Right ventricle myocardium inferior (tissue), 1 donor: Measurements from ENCODE around the gene BCL6B. TPM values are rescaled to one million over a fixed set of nuclear protein-coding genes. Genes with fewer than 3 reads are reported as not detected.
"Not testable (repeated sequence)": the region's sequence is repeated elsewhere in the genome, so short reads cannot be mapped to it uniquely, and the experiment has no call there.

Experiments
- ATAC-seq: fragments of 200-7000 bp; cut with Tn5 transposase; one replicate; pipeline ENCODE4 v1.9.1; 2020; ENCODE audit warnings: mild to moderate bottlenecking, moderate library complexity
- DNase-seq: peaks from one replicate; pipeline ENCODE4 v3.0.0; 2021; ENCODE audit errors: missing footprints
- intact Hi-C: fragments of 100-400 bp; cut with DNase I; formaldehyde crosslinking; loops from one replicate; pipeline ENCODE4 v1.11.0; 2022
- long read RNA-seq: library from polyadenylated mRNA; unstranded; transcript quantifications from one replicate; pipeline ENCODE4 v2.0.0, GENCODE V29; 2021
- total RNA-seq: library from RNA; stranded (reverse); fragmentation: NEBNext Ultra II Directional; extraction: Animal tissue kit (Norgen Biotek cat#: 25700); gene quantifications from one replicate; pipeline ENCODE4 v1.2.1, GENCODE V29; 2021
- donor health status: DM: no; HTN: yes; CAD: no; lungs with severe emphysema.

BCL6B gene
- 14.0 TPM for total RNA-seq
- long read RNA-seq, partial matches to known transcripts = 3 of 6 reads
- long read RNA-seq, other reads (novel, unspliced or antisense) = 0 of 6 reads

DNA sequence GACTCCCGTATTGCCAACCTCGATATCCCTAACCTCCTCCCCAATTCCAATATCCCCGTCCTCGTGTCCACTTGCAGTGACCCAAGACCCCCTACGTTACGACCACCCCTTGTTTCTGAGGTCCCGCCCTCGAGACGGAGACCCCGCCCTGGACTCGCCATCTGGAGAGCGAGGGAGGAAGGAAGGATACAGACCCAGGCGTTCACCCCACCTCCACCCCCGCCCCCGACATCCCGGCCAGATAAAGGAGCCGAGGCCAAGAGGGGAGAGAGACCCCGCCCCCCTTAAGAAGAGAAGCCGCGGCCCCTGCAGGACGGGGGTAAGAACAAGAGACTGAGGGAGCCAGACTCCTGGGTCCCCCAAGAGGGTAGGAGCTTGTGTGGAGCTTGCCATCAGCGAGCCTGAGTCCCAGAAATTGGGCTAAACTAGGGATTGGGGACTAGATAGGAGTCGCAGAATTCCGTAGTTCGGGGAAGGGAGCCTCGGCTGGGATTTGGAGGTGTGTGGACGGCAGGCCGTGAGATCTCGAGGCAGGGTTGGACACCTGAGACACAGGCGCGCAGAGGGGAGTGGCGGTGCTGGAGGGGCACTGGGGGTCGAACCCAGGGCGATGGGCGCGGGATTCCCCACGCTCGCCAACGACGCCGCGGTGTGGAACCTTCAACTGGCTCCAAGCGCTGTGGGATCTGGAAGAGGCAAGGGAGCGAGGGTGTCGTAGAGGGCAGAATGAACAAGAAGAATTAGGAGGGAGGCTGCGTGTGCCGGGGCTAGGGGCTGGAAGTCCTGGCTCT lies at the start of gene BCL6B:
Gene BCL6B (plus strand): TSS at position 270 of the 791 bp plus-strand sequence. CDS start 622 bp downstream, outside the sequence.
- intact Hi-C loops = loop anchor here (5.0 kb wide), 1 partner anchor 111 kb away; no protein-coding TSS in a partner anchor
- no peak for DNase-seq
- no peak for ATAC-seq

GRCh38 chr17:6979440-6979839 lies 43.4 kb upstream of the BCL6B start:
- DNase-seq, ATAC-seq, intact Hi-C loops: not testable (repeated sequence)

DNA sequence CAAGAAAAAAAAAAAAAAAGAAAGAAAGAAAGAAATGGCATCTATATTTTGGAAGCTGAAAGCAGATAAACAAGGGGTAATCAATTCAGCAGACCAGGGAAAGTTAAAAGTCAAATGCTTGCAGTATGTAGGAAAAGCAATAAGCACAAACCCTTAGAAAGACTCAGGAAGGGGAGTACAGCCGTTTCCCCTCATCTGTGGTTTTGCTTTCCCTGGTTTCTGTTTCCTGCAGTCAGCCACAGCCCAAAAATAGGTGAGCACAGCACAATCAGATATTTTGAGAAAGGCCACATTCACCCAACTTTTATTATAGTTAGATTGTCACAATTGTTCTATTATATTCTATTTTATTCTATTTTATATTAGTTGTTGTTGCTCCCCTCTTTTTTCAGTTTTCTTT lies 41.4 kb upstream of the BCL6B start:
- intact Hi-C loops = no loop called here
- DNase-seq = no peak
- no peak for ATAC-seq

- DNase-seq (no peak), ATAC-seq (no peak)
- intact Hi-C loops = no loop called here
Measured at GRCh38 chr17:6985266-6985665, 37.6 kb upstream of the BCL6B start.

GRCh38 chr17:6986676-6987075 lies 36.2 kb upstream of the BCL6B start:
- no peak for DNase-seq
- intact Hi-C loops = no loop called here
- ATAC-seq = no peak

DNA sequence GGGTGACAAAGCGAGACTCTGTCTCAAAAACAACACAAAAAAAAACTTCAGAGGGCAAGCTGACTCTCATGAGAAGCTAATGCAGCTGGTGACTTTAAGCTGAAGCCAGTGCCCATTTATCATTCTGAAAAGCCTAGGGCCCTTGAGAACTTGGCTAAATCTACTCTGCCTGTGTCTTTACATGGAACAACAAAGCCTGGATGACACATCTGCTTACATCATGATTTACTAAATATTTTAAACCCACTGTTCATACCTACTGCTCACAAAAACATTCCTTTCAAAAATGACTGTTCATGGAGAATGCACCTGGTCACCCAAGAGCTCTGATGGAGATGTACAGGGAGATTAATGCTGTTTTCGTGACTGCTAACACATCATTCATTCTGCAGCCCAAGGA lies 33.1 kb upstream of the BCL6B start:
- no peak for ATAC-seq
- intact Hi-C loops = no loop called here

DNA sequence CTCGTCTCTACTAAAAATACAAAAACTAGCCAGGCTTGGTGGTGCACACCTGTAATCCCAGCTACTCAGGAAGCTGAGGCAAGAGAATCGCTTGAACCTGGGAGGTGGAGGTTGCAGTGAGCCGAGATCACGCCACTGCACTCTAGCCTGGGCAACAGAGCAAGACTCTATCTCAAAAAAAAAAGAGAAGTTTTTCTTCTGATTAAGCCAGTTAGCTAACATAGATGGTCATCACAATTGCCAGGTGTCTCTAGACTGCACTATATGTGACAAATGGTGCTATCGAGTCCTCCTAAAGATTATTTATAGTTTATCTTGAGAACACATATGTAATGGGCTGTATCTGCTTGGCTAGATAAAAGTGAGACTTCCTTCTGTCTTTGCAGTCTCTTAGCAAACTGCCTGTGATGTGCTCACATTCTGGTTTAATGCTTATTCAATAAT lies 29.2 kb upstream of the BCL6B start:
- ATAC-seq, intact Hi-C loops, DNase-seq: not testable (repeated sequence)

More for the DNA sequence above, 33.1 kb upstream of the BCL6B start:
- no peak for DNase-seq

DNA sequence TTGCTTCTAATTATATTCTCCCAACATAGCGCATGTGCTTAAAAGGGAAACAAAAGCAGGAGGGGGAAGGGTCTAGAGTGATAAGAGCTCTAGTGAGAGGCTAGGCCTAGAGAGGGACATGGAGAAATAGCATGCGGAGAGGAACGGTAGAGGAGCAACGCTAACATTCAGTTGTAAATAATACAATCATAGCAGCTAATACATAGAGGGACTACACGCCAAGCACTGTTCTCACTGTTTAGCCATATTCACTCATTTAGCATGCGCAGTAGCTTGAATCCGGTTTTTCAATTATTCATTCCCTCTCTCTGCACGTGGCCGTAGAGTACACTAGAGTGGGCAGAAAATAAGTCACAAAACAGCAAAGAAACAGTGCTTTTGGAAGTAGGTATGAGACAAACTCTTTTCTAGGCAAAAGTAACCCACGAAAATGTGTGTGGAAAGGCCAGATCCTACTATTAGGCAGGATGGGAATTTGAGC lies 28.7 kb upstream of the BCL6B start:
- ATAC-seq = no peak
- intact Hi-C loops = no loop called here
- no peak for DNase-seq

DNA sequence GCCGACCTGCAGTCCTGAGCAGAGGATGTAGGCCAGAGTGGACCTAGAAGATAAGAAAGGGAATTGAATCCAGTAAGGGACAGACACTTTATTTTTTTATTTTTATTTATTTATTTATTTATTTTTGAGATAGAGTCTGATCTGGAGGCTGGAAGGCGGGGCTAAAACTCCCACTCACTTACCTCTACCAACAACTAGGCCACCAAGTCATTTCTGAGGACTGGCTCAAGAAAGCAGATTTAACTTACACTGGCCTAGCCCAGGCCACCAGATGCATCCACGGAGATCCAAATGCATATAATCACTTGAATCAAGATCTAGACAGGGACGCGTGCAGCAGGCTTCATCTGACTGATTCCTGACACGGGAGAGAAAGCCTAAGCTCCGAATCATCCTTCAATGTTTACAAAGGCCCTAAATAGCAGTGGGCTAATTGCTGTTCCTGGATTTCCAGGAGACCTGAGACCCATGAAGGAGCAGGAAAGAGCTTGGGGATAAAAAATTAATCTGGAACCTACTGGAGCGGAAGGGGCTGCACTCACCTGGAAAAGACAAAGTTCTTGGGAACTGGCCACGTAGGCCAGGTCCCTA lies 28.1 kb upstream of the BCL6B start:
- intact Hi-C loops = no loop called here
- DNase-seq (no peak), ATAC-seq (no peak)

GRCh38 chr17:6995500-6996255 lies 27.2 kb upstream of the BCL6B start, which contains the start of gene ALOX12:
ALOX12 (plus strand) TSS chr17:6996049; CDS start chr17:6996118, 69 bp downstream.
- ATAC-seq (peak; percentile 66), DNase-seq (no peak)
- intact Hi-C loops = no loop called here

GRCh38 chr17:6996256-6997011 lies 26.4 kb upstream of the BCL6B start:
- intact Hi-C loops = no loop called here
- no peak for ATAC-seq
- DNase-seq = no peak

GRCh38 chr17:6997171-6997570 lies 25.7 kb upstream of the BCL6B start:
- no peak for ATAC-seq
- no peak for DNase-seq
- intact Hi-C loops = no loop called here

DNA sequence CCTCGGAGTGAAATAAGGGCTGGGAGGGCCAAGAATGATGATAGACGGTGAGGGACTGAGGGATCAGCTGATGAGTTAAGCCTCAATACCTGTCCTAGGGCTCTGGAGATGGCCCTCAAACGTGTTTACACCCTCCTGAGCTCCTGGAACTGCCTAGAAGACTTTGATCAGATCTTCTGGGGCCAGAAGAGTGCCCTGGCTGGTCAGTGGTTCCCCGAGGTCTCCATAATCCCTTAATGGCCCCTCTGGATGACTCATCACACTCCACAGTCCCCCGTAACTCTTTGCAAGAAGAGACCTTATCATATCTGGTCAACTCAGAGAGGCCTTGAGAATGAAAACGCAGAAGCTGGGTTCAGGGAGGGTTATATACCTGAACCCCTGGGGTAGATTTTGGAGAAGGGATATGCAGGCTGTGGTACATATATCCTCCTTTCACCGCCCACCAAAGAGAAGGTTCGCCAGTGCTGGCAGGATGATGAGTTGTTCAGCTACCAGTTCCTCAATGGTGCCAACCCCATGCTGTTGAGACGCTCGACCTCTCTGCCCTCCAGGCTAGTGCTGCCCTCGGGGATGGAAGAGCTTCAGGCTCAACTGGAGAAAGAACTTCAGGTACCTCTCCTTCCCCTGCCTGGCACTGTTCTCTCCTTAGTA lies 23.9 kb upstream of the BCL6B start:
- ATAC-seq = no peak
- intact Hi-C loops = no loop called here
- no peak for DNase-seq

GRCh38 chr17:7001318-7001961 lies 21.4 kb upstream of the BCL6B start:
- ATAC-seq (no peak), DNase-seq (no peak)
- intact Hi-C loops = loop anchor here (5.0 to 10.0 kb wide), 2 partner anchors 157 to 334 kb away; no protein-coding TSS in a partner anchor

GRCh38 chr17:7002288-7003047 lies 20.4 kb upstream of the BCL6B start:
- no peak for ATAC-seq
- intact Hi-C loops = loop anchor here (5.0 to 10.0 kb wide), 2 partner anchors 158 to 335 kb away; no protein-coding TSS in a partner anchor
- DNase-seq = no peak

GRCh38 chr17:7003745-7004144 lies 19.1 kb upstream of the BCL6B start:
- no peak for DNase-seq
- intact Hi-C loops = loop anchor here (1.0 to 10.0 kb wide), 3 partner anchors 89 to 336 kb away; no protein-coding TSS in a partner anchor
- ATAC-seq = no peak
